B cell (primary cell): ENCODE results near the gene TSC2. TPM values are rescaled to one million over a fixed set of nuclear protein-coding genes. Genes with fewer than 3 reads are reported as not detected.

Source experiments
- ATAC-seq: fragments of 200-7000 bp; cut with Tn5 transposase; one replicate; pipeline ENCODE4 v1.10.0; 2021; ENCODE audit warnings: low read depth, mild to moderate bottlenecking, moderate number of reproducible peaks, moderate library complexity
- CTCF ChIA-PET: fragments of 350-600 bp; sonication (Branson Sonifier 250); formaldehyde crosslinking; loops from one replicate; lab custom pipeline; 2021; ENCODE audit warnings: antibody characterized with exemption, inconsistent platforms; lab: Charles Lee
- POLR2A ChIA-PET: fragments of 350-600 bp; sonication (Branson Sonifier 250); formaldehyde crosslinking; loops from one replicate; lab custom pipeline; 2021; ENCODE audit warnings: antibody characterized with exemption; lab: Charles Lee
- DNase-seq: peaks from one replicate; pipeline ENCODE4 v3.0.0; 2013
- H2AFZ ChIP-seq: 2 replicates; pipeline ENCODE4 v1.6.1; 2012; ENCODE audit warnings: mild to moderate bottlenecking, low read depth, low read length; ENCODE audit not compliant: insufficient read depth, poor library complexity, severe bottlenecking
- H3K27ac ChIP-seq, 2 donors: 1 replicate in 1 of 2; 2 replicates in 1 of 2; pipeline ENCODE4 v1.5.1; 2012 to 2013; ENCODE audit warnings: low read length in 2 of 2, mild to moderate bottlenecking in 2 of 2, moderate library complexity in 1 of 2
- H3K27me3 ChIP-seq, 4 experiments: fragments of 200-600 bp in 1 of 4; sonication (generic) in 1 of 4; replicated peaks in 1 of 4; 1 replicate in 2 of 4; 2 replicates in 2 of 4; pipeline versions ENCODE4 v1.6.1 to v1.7.0; 2013 to 2016; ENCODE audit warnings: low read length in 3 of 4, mild to moderate bottlenecking in 2 of 4, mixed read lengths in 1 of 4, moderate library complexity in 1 of 4; ENCODE audit not compliant: insufficient read depth in 4 of 4, control insufficient read depth in 3 of 4; ENCODE audit errors: control extremely low read depth in 1 of 4
- H3K36me3 ChIP-seq, 2 experiments: replicated peaks in 1 of 2; 1 replicate in 1 of 2; 2 replicates in 1 of 2; pipeline versions ENCODE4 v1.6.1 to v1.7.1; 2013; ENCODE audit warnings: low read length in 1 of 2; ENCODE audit not compliant: insufficient read depth in 2 of 2, control insufficient read depth in 1 of 2; ENCODE audit errors: control extremely low read depth in 1 of 2, extremely low read depth in 1 of 2
- H3K4me1 ChIP-seq, 2 donors: fragments of 200-600 bp in 1 of 2; sonication (generic) in 1 of 2; 1 replicate in 1 of 2; 2 replicates in 1 of 2; pipeline versions ENCODE4 v1.5.1 to v1.6.1; 2013 to 2017; ENCODE audit warnings: low read length in 2 of 2; ENCODE audit not compliant: control insufficient read depth in 2 of 2, insufficient read depth in 2 of 2
- H3K4me2 ChIP-seq: replicated peaks from 2 replicates; pipeline ENCODE3; 2012; ENCODE audit warnings: mild to moderate bottlenecking, low read depth, low read length; ENCODE audit not compliant: poor library complexity, severe bottlenecking
- H3K4me3 ChIP-seq, 5 experiments: fragments of 200-600 bp in 1 of 5; sonication (generic) in 1 of 5; 1 replicate in 3 of 5; 2 replicates in 2 of 5; pipeline versions ENCODE4 v1.5.1 to v1.7.0; 2011 to 2016; ENCODE audit warnings: low read length in 4 of 5, mild to moderate bottlenecking in 4 of 5, low read depth in 2 of 5, control low read depth in 1 of 5, moderate library complexity in 1 of 5; ENCODE audit not compliant: insufficient read depth in 1 of 5; ENCODE audit errors: control extremely low read depth in 1 of 5, extremely low read depth in 1 of 5
- H3K79me2 ChIP-seq: fragments of 200-600 bp; sonication (generic); one replicate; pipeline ENCODE4 v1.6.0; 2016; ENCODE audit warnings: low read length; ENCODE audit not compliant: control insufficient read depth, insufficient read depth
- H3K9ac ChIP-seq: fragments of 200-600 bp; sonication (generic); 2 replicates; pipeline ENCODE4 v1.6.1; 2017; ENCODE audit warnings: mild to moderate bottlenecking, low read length, moderate library complexity
- H3K9me3 ChIP-seq, 3 donors: one replicate each; pipeline versions ENCODE4 v1.6.1 to v1.7.1; 2013; ENCODE audit warnings: low read length in 2 of 3; ENCODE audit not compliant: control insufficient read depth in 2 of 3, insufficient read depth in 1 of 3; ENCODE audit errors: control extremely low read depth in 1 of 3
- H4K20me1 ChIP-seq: 2 replicates; pipeline ENCODE4 v1.6.0; 2012; ENCODE audit warnings: mild to moderate bottlenecking, low read length; ENCODE audit not compliant: insufficient read depth, control insufficient read depth, poor library complexity, severe bottlenecking
- H3K27ac Mint-ChIP-seq: one replicate; pipeline ENCODE4 v1.8.0; 2021; ENCODE audit warnings: mixed read lengths
- H3K27me3 Mint-ChIP-seq: one replicate; pipeline ENCODE4 v1.8.0; 2021; ENCODE audit warnings: mixed read lengths
- H3K4me1 Mint-ChIP-seq: one replicate; pipeline ENCODE4 v1.8.0; 2021; ENCODE audit warnings: mixed read lengths
- H3K4me3 Mint-ChIP-seq: one replicate; pipeline ENCODE4 v1.8.0; 2021; ENCODE audit warnings: mixed read lengths
- H3K9me3 Mint-ChIP-seq: one replicate; pipeline ENCODE4 v1.8.0; 2022; ENCODE audit warnings: mixed read lengths; ENCODE audit not compliant: insufficient read depth
- EZH2 ChIP-seq: IDR thresholded peaks from 2 replicates; pipeline ENCODE4 v1.6.1; 2012; ENCODE audit warnings: borderline replicate concordance, low read depth, mild to moderate bottlenecking, moderate library complexity, low read length; ENCODE audit not compliant: insufficient read depth, poor library complexity, severe bottlenecking
- WGBS: methylation state at CpG from one replicate; pipeline ENCODE4 v1.1.5; 2013; ENCODE audit warnings: missing lambda C conversion rate; ENCODE audit not compliant: insufficient coverage; 5-methylcytosine and 5-hydroxymethylcytosine counted together
- intact Hi-C: fragments of 100-400 bp; cut with micrococcal nuclease; formaldehyde crosslinking; loops from one replicate; pipeline ENCODE4 v1.10.0; 2022
- polyA plus RNA-seq: library from polyadenylated mRNA; depleted of rRNA; stranded (reverse); fragments of >200 nt; gene quantifications from 2 replicates; pipeline ENCODE4 v1.2.3, GENCODE V29; 2012
- total RNA-seq, 2 donors: library from RNA; stranded (reverse); fragments of 120-200 nt in 1 of 2; gene quantifications; 1 replicate in 1 of 2; 2 replicates in 1 of 2; pipeline versions ENCODE4 v1.2.3 to v1.2.4, GENCODE V29; 2013 to 2022
- TF ChIP-seq, protein P1 (sequence below): fragments of 200-600 bp; IDR thresholded peaks from one replicate; pipeline ENCODE4 v1.8.0; 2022; ENCODE audit warnings: antibody characterized with exemption, mild to moderate bottlenecking

TSC2 gene
- total and polyA plus RNA-seq, 2 donors (not counting 1 experiment from before 2014, with no cell fraction given) = 128 to 194 TPM

DNA sequence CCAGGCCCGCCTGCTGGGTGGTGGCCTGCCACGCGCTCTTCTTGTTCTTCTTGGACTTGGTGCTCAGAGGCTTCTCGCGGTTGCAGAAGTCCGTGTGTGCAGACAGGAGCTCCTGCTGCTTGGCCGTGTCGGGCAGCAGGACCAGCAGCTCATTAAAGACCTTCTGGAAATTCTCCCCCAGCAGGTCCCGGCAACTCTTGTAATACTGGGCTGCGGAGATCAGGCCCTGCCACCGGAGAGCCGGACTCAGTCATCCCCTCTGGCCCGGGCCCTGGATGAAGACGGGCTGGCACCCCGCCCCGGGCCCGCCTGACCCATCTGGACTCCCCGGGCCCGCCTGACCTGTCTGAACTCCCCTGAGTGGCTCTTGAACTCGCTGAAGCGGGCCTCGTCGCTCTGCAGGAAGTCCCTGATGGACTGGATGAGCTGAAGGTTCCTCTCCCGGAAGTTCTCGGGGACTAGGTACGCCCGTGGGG is 49.4 kb upstream of the TSC2 start:
- no peaks in the 10 kb centered on the region for H3K27me3 Mint-ChIP-seq
- DNase-seq = no peak
- intact Hi-C loops = loop anchor here (10.0 kb wide), 1 partner anchor 54 kb away; the partner anchor contains the start of gene MSRB1
- Histone ChIP-seq H4K20me1 (peaks cover 30% of the 10 kb centered on the region), H3K4me3 (no peak overlapping the region), H3K27me3 (no peaks in the 10 kb centered on the region), H3K9me3 (no peaks in the 10 kb centered on the region), H3K79me2 (peaks cover 13% of the 10 kb centered on the region), H2AFZ (no peak overlapping the region), H3K27ac (no peak overlapping the region), H3K9ac (no peak overlapping the region), H3K36me3 (peaks cover 0 to 45% of the 10 kb centered on the region in 2 experiments), H3K4me2 (no peak overlapping the region), H3K4me1 (peaks cover 5% of the 10 kb centered on the region in 2 donors)
- 96% methylated on average over 25 of the region's 27 CpGs for WGBS
- no peak overlapping the region for H3K4me3 Mint-ChIP-seq
- ChIA-PET POLR2A (no interaction called here), CTCF (no interaction called here)
- H3K27ac Mint-ChIP-seq = no peak overlapping the region
- peaks cover 8% of the 10 kb centered on the region for H3K4me1 Mint-ChIP-seq
- no peaks in the 10 kb centered on the region for H3K9me3 Mint-ChIP-seq
- TF ChIP-seq, protein P1, sequence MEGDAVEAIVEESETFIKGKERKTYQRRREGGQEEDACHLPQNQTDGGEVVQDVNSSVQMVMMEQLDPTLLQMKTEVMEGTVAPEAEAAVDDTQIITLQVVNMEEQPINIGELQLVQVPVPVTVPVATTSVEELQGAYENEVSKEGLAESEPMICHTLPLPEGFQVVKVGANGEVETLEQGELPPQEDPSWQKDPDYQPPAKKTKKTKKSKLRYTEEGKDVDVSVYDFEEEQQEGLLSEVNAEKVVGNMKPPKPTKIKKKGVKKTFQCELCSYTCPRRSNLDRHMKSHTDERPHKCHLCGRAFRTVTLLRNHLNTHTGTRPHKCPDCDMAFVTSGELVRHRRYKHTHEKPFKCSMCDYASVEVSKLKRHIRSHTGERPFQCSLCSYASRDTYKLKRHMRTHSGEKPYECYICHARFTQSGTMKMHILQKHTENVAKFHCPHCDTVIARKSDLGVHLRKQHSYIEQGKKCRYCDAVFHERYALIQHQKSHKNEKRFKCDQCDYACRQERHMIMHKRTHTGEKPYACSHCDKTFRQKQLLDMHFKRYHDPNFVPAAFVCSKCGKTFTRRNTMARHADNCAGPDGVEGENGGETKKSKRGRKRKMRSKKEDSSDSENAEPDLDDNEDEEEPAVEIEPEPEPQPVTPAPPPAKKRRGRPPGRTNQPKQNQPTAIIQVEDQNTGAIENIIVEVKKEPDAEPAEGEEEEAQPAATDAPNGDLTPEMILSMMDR = no peak
- no peak for TF ChIP-seq EZH2
- no peak for ATAC-seq

DNA sequence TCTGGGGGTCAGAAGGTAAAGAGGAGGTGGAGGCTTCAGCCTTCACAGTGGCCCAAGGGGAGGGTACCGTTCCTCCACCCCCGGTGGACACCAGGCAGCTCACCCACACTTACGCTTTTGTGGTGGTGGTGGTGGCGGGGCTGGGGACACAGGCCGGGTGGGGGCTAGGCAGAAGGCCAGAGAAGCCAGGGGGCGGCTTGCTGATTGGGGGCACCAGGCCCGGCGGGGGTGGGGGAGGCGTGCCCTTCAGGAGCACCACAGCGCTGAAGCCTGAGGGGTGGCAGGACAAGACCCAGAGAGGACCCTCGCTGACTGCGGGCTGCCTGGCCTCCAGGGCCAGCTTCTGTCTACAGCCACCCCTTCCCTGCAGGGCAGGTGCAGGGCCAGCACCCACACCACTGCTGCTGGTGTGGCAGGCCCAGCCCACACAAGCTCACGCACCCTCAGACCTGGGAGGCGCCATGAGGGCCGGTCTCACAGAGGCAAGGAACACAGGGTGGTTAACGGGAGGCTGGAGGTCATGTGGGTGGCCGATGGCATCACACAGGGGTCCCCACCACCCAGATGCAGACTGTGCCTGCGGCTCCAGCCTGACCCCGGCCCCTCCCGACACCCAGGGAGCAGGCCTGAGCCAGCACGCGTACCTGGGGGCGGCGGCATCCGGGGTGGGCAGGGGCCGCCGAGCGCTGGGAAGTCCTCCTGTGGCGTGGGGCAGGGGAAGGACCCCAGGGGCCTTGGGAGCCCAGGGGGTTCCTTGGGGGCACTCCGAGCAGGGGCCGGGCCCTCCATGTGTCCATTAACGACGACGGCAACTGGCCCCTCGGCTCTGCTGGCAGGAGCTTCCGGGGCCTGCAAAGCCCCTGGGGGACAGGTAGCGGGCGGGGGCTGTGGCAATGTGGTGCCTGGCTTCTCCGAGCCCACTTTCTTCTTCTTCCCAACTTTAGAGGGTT is 48.7 kb upstream of the TSC2 start:
- no peak overlapping the region for H3K4me2 ChIP-seq
- peaks cover 37% of the 10 kb centered on the region for H4K20me1 ChIP-seq
- 94% methylated on average over 39 of the region's 39 CpGs for WGBS
- Mint-ChIP-seq H3K4me3 (no peak overlapping the region), H3K4me1 (peaks cover 4% of the 10 kb centered on the region), H3K27me3 (no peaks in the 10 kb centered on the region), H3K9me3 (no peaks in the 10 kb centered on the region), H3K27ac (no peak overlapping the region)
- ATAC-seq (no peak), DNase-seq (no peak)
- TF ChIP-seq EZH2 = no peak
- TF ChIP-seq, protein P1 = no peak
- ChIA-PET POLR2A (interaction anchor here (0.5 kb wide), 2 partner anchors 58 to 157 kb away, joined by 3 to 4 read pairs; no protein-coding TSS in a partner anchor), CTCF (no interaction called here)
- intact Hi-C loops = loop anchor here (10.0 kb wide), 1 partner anchor 54 kb away; the partner anchor contains the start of gene MSRB1
- peaks cover 19% of the 10 kb centered on the region for H3K79me2 ChIP-seq
- peaks cover 3 to 6% of the 10 kb centered on the region in 2 donors for H3K4me1 ChIP-seq
- H3K27ac ChIP-seq = no peak overlapping the region
- H3K4me3 ChIP-seq = no peak overlapping the region
- no peak overlapping the region for H2AFZ ChIP-seq
- H3K9ac ChIP-seq = no peak overlapping the region
- peaks cover 0 to 49% of the 10 kb centered on the region in 2 experiments for H3K36me3 ChIP-seq
- H3K9me3 ChIP-seq = no peaks in the 10 kb centered on the region
- no peaks in the 10 kb centered on the region for H3K27me3 ChIP-seq
